Measurements from ENCODE around the gene SPA17. TPM values are rescaled to one million over a fixed set of nuclear protein-coding genes. Genes with fewer than 3 reads are reported as not detected.

Gene SPA17
- total and polyA plus RNA-seq, 2 of the 8 experiments (the other 6 are each of a cell fraction or from before 2014, with no cell fraction given), result 3.7 to 5.2 TPM

- no peak for TF ChIP-seq ZNF274 (IDR thresholded peaks at IDR 0.05; ENCODE audit: borderline replicate concordance, extremely low read depth, low read length)
- TF ChIP-seq EP300 (IDR thresholded peaks at IDR 0.05; ENCODE audit: borderline replicate concordance in 1 of 2, low read depth in 2 of 2, low read length in 2 of 2), result no peak
- no peak for TF ChIP-seq EZH2 (IDR thresholded peaks at IDR 0.05; ENCODE audit: low read depth, low read length, severe bottlenecking)
These were observed 54.4 kb downstream of the SPA17 start (continued) for GRCh38 chr11:124728134-124728533.

Measured in H1 (cell line).